Measurements from ENCODE around the gene ACTL7B.
"Not testable (repeated sequence)": the region's sequence is repeated elsewhere in the genome, so short reads cannot be mapped to it uniquely, and the experiment has no call there.

Gene ACTL7B, protein sequence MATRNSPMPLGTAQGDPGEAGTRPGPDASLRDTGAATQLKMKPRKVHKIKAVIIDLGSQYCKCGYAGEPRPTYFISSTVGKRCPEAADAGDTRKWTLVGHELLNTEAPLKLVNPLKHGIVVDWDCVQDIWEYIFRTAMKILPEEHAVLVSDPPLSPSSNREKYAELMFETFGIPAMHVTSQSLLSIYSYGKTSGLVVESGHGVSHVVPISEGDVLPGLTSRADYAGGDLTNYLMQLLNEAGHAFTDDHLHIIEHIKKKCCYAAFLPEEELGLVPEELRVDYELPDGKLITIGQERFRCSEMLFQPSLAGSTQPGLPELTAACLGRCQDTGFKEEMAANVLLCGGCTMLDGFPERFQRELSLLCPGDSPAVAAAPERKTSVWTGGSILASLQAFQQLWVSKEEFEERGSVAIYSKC

GRCh38 chr9:108855888-108856287 is at the start of gene ACTL7B:
TSS of gene ACTL7B (minus strand) at chr9:108855986. CDS start at chr9:108855930, 56 bp downstream.
- H3K4me3 ChIP-seq (ENCODE audit: low read length): no peak within 1 kb of the TSS
- H3K4me1 ChIP-seq (ENCODE audit: control insufficient read depth, insufficient read depth, low read length): no peaks in the 10 kb centered on the region
- no peak within 1 kb of the TSS for H3K9ac ChIP-seq (ENCODE audit: low read length)
- no peaks in the 10 kb centered on the region for H3K27me3 ChIP-seq (ENCODE audit: control insufficient read depth, insufficient read depth, low read length)
- no peaks in the 10 kb centered on the region for H3K36me3 ChIP-seq (ENCODE audit: control insufficient read depth, insufficient read depth, low read length)
- no peak within 1 kb of the TSS for H3K27ac ChIP-seq (ENCODE audit: low read depth, low read length)

DNA sequence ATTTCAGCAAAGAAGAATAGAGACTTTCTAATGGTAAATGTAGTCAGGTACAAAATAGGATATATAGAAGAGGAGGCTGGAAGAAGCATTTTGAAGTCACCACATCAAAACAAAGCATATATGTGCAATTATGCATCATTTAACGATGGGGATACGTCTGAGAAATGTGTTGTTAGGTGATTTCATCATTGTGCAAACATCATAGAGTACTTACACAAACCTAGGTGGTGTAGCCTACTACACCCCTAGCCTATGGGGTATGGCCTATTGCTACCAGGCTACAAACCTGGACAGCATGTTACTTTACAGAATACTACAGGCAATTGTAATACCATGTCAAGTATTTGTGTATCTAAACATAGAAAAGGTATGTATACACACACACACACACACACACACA is 49.7 kb upstream of the ACTL7B start:
- Histone ChIP-seq H3K9ac (ENCODE audit: low read length) (no peak overlapping the region), H3K4me1 (ENCODE audit: control insufficient read depth, insufficient read depth, low read length) (no peaks in the 10 kb centered on the region), H3K27me3 (ENCODE audit: control insufficient read depth, insufficient read depth, low read length) (no peaks in the 10 kb centered on the region), H3K36me3 (ENCODE audit: control insufficient read depth, insufficient read depth, low read length) (peaks cover 21% of the 10 kb centered on the region), H3K4me3 (ENCODE audit: low read length) (no peak overlapping the region), H3K27ac (ENCODE audit: low read depth, low read length) (no peak overlapping the region)

DNA sequence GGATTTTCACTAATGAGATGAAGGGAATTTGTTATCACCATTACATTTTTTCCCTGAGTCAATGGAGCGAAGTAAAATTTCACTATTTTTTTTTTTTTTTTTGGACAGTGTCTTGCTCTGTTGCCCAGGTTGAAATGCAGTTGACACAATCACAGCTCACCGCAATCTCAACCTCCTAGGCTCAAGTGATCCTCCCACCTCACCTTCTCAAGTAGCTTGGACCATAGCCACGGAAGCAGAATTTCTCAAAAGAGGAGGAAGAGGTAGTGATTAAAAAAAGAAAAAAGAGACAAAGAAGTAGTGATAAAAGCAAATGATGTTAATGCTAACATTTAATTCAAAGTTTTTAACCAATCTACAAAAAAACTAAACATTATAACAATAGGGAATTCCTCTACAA is 48.4 kb upstream of the ACTL7B start:
- Histone ChIP-seq H3K27me3 (ENCODE audit: control insufficient read depth, insufficient read depth, low read length) (no peaks in the 10 kb centered on the region), H3K9ac (ENCODE audit: low read length) (no peak overlapping the region), H3K27ac (ENCODE audit: low read depth, low read length) (no peak overlapping the region), H3K36me3 (ENCODE audit: control insufficient read depth, insufficient read depth, low read length) (peaks cover 25% of the 10 kb centered on the region), H3K4me1 (ENCODE audit: control insufficient read depth, insufficient read depth, low read length) (no peaks in the 10 kb centered on the region), H3K4me3 (ENCODE audit: low read length) (no peak overlapping the region)

DNA sequence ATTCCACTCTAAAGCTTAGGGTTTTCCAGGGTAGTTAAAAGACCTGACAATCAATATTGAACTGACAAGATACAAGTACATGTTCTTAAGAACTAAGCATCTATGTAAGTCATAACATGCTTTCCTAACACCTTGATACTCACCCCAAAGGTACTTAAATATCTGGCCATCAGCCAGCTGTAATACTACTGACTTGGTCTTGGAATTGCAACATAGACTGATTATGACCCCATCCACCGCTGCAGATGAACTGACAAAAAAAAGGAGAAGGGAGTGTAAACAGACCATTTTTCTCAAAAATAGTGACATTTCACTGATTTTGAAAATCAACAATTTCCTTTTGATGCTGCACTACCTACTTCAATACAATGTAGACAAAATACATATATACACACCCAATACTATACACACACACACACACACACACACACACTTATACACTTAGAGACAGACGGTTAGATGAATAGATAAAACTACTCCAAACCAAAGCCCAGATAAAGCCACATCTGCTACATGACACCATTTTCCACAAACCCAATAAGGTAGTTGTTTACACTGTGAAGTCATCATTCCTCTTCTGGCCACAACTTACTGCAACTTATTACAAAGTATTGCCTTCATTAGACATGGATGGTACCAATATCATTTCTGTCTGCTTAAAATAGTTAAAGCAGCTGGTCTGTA is 47.8 kb upstream of the ACTL7B start:
- Histone ChIP-seq H3K4me3 (ENCODE audit: low read length) (no peak overlapping the region), H3K9ac (ENCODE audit: low read length) (no peak overlapping the region), H3K36me3 (ENCODE audit: control insufficient read depth, insufficient read depth, low read length) (peaks cover 25% of the 10 kb centered on the region), H3K4me1 (ENCODE audit: control insufficient read depth, insufficient read depth, low read length) (no peaks in the 10 kb centered on the region), H3K27me3 (ENCODE audit: control insufficient read depth, insufficient read depth, low read length) (no peaks in the 10 kb centered on the region), H3K27ac (ENCODE audit: low read depth, low read length) (no peak overlapping the region)

DNA sequence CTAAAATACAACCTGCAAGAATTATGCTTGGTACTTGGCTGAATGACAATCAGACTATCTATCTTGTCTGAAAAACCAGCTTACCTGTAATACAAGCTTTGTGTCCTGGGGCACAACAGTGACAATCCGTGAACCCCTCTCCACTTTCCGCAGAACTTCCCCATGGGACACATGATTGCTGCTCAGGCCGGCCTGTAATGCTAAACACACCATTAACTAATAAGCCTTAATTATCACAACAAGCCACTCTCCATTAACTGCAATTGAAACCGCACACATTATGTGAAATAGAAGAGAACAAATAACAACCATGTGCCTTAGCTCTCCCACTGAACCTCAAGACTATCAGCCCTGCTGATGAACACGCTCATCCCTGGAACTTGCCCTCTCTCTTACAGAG is 44.4 kb upstream of the ACTL7B start:
- H3K36me3 ChIP-seq (ENCODE audit: control insufficient read depth, insufficient read depth, low read length): peaks cover 31% of the 10 kb centered on the region
- H3K4me1 ChIP-seq (ENCODE audit: control insufficient read depth, insufficient read depth, low read length): no peaks in the 10 kb centered on the region
- H3K9ac ChIP-seq (ENCODE audit: low read length): no peak overlapping the region
- H3K27ac ChIP-seq (ENCODE audit: low read depth, low read length): no peak overlapping the region
- H3K4me3 ChIP-seq (ENCODE audit: low read length): no peak overlapping the region
- no peaks in the 10 kb centered on the region for H3K27me3 ChIP-seq (ENCODE audit: control insufficient read depth, insufficient read depth, low read length)

GRCh38 chr9:108899023-108899695 is 43.4 kb upstream of the ACTL7B start:
- H3K9ac ChIP-seq (ENCODE audit: low read length); H3K27me3 ChIP-seq (ENCODE audit: control insufficient read depth, insufficient read depth, low read length); H3K4me1 ChIP-seq (ENCODE audit: control insufficient read depth, insufficient read depth, low read length); H3K4me3 ChIP-seq (ENCODE audit: low read length); H3K27ac ChIP-seq (ENCODE audit: low read depth, low read length): not testable (repeated sequence)
- H3K36me3 ChIP-seq (ENCODE audit: control insufficient read depth, insufficient read depth, low read length): peaks cover 34% of the 10 kb centered on the region

DNA sequence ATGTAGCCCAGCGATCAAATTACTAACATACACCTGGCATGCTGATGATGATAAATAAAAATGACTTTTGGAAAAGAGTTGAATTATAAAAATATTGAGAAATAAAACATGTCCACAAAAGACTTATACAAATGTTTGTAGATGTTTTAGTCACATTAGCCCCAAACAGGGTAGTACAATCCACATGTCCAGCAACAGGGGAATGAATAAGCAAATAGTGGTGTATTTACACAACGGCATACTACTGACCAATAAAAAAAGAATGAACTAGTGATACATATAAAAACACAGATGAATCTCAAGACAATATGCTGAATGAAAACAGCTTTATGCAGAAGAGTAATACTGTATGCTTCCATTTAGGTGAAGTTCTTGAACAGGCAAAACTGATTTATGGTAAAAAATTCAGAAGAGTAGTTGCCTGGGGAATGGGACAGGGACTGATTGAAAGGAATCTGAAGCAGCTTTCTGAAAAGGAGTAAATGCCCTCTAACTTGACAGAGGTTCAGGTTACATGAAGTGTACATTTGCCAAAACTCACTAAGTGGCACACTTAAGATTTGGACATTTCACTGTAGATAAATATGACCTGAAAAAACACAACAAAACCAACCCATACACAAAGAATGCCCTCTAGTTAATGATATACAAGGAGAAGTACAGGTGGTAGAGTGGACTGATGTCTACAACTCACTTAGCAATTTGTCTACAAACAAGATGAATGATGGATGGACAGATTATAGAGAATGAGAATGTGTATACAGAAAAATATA is 41.7 kb upstream of the ACTL7B start:
- H3K36me3 ChIP-seq (ENCODE audit: control insufficient read depth, insufficient read depth, low read length): peaks cover 36% of the 10 kb centered on the region
- no peaks in the 10 kb centered on the region for H3K4me1 ChIP-seq (ENCODE audit: control insufficient read depth, insufficient read depth, low read length)
- no peak overlapping the region for H3K4me3 ChIP-seq (ENCODE audit: low read length)
- no peak overlapping the region for H3K9ac ChIP-seq (ENCODE audit: low read length)
- no peak overlapping the region for H3K27ac ChIP-seq (ENCODE audit: low read depth, low read length)
- H3K27me3 ChIP-seq (ENCODE audit: control insufficient read depth, insufficient read depth, low read length): no peaks in the 10 kb centered on the region

DNA sequence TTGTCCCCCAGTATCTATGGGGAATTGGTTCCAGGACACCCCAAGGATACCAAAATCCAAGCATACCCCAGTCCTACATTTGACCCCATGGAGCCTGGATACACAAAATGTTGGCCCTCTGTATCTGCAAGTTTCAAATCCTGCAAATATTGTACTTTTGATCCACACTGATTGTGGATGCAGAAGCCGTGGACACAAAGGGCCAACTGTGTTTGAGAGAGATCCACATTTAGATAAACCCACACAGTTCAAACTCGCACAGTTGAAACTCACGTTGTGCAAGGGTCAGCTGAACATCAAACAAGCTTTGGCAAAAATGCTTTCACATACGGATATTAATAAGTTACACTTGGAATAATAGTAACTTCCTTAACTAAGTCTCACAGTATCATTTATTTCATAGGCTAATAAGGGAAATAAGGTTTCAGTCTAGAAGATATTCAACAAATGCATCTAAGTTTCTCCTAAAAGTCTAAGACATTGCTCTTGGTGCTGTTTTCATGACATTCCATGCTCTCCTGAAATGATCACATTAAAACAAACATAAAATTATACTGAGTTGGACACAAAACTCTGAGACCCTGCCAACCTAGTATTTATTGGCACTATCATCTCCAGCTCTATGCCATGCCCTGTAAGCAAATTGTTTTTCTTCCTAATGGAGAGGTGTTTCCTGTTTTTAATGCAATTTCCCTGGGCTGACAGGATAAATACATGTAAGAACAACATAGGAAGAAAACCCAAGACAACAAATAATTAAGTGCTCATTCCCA is 38.6 kb upstream of the ACTL7B start:
- Histone ChIP-seq H3K36me3 (ENCODE audit: control insufficient read depth, insufficient read depth, low read length) (peaks cover 44% of the 10 kb centered on the region), H3K4me1 (ENCODE audit: control insufficient read depth, insufficient read depth, low read length) (no peaks in the 10 kb centered on the region), H3K27me3 (ENCODE audit: control insufficient read depth, insufficient read depth, low read length) (no peaks in the 10 kb centered on the region), H3K4me3 (ENCODE audit: low read length) (no peak overlapping the region), H3K9ac (ENCODE audit: low read length) (no peak overlapping the region), H3K27ac (ENCODE audit: low read depth, low read length) (no peak overlapping the region)

DNA sequence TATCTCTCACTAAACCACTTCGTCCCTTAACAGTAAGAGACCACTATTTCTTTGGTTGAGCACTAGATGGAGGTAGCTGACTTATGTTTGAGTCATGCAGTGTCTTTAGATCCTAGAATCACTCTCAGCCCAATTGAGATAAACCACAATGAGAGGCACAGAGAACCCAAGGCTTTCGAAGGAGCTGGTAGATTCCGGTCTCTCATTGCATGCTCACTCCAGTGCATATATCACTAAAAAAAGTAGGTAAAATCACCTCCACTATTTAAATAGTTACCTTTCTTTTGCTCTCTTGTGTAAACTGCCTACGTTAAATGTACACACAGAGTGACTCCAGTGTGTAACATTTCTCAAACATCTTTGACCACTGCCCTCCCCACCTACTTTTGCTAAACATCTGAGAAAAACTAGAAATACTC is 33.9 kb upstream of the ACTL7B start:
- H3K27ac ChIP-seq (ENCODE audit: low read depth, low read length): no peak overlapping the region
- H3K9ac ChIP-seq (ENCODE audit: low read length): no peak overlapping the region
- peaks cover 26% of the 10 kb centered on the region for H3K36me3 ChIP-seq (ENCODE audit: control insufficient read depth, insufficient read depth, low read length)
- H3K27me3 ChIP-seq (ENCODE audit: control insufficient read depth, insufficient read depth, low read length): no peaks in the 10 kb centered on the region
- no peak overlapping the region for H3K4me3 ChIP-seq (ENCODE audit: low read length)
- no peaks in the 10 kb centered on the region for H3K4me1 ChIP-seq (ENCODE audit: control insufficient read depth, insufficient read depth, low read length)

DNA sequence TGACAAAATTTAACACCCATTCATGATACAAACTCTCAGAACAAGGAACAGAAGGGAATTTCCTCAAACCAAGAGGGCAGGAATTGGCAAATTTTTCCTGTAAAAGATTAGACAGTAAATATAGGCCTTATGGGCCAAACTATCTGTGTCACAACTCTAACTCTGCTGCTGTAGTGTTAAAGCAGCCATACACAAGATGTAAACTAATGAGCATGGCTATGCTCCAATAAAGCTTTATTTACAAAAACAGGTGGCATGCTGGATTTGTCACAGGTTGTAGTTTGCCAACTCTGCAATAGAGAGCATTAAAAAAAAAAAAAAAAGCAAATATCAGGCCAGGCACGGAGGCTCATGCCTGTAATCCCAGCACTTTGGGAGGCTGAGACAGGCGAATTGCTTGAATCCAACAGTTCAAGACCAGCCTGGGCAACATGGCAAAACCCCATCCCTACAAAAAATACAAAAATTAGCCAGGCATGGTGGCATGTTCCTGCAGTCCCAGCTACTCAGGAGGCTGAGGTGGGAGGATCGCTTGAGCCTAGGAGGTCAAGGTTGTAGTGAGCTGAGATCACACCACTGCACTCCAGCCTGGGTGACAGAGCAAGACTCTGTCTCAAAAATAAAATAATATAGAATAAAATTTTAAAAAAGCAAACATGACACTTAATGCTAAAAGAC is 30.9 kb upstream of the ACTL7B start:
- H3K36me3 ChIP-seq (ENCODE audit: control insufficient read depth, insufficient read depth, low read length): not testable (repeated sequence)

GRCh38 chr9:108885643-108886348 is 30.0 kb upstream of the ACTL7B start:
- H3K4me3 ChIP-seq (ENCODE audit: low read length): no peak overlapping the region
- H3K27me3 ChIP-seq (ENCODE audit: control insufficient read depth, insufficient read depth, low read length): no peaks in the 10 kb centered on the region
- H3K27ac ChIP-seq (ENCODE audit: low read depth, low read length): no peak overlapping the region
- peaks cover 3% of the 10 kb centered on the region for H3K36me3 ChIP-seq (ENCODE audit: control insufficient read depth, insufficient read depth, low read length)
- H3K9ac ChIP-seq (ENCODE audit: low read length): no peak overlapping the region
- H3K4me1 ChIP-seq (ENCODE audit: control insufficient read depth, insufficient read depth, low read length): no peaks in the 10 kb centered on the region

More for the DNA sequence above, 30.9 kb upstream of the ACTL7B start:
- H3K27ac ChIP-seq (ENCODE audit: low read depth, low read length); H3K4me3 ChIP-seq (ENCODE audit: low read length); H3K9ac ChIP-seq (ENCODE audit: low read length); H3K4me1 ChIP-seq (ENCODE audit: control insufficient read depth, insufficient read depth, low read length); H3K27me3 ChIP-seq (ENCODE audit: control insufficient read depth, insufficient read depth, low read length): not testable (repeated sequence)
